HepG2 (cell line): ENCODE data around the gene BSND. TPM values are rescaled to one million over a fixed set of nuclear protein-coding genes. Genes with fewer than 3 reads are reported as not detected.

Experiments used
- AFF4 ChIP-seq: sonication (generic); formaldehyde crosslinking; IDR thresholded peaks from 2 replicates; pipeline ENCODE4 v1.4.0; 2020; ENCODE audit warnings: missing genetic modification reagents
- CCAR2 ChIP-seq: fragments of 200-400 bp; formaldehyde crosslinking; optimal IDR thresholded peaks from 2 replicates; pipeline ENCODE3; 2018; ENCODE audit warnings: low read depth, mild to moderate bottlenecking, low read length, moderate library complexity
- EHMT2 ChIP-seq: fragments of 200-600 bp; sonication (generic); IDR thresholded peaks from 2 replicates; pipeline ENCODE4 v1.7.0; 2017; ENCODE audit warnings: antibody characterized with exemption, low read depth, low read length, borderline replicate concordance
- FOXJ3 ChIP-seq: sonication (generic); formaldehyde crosslinking; IDR thresholded peaks from 2 replicates; pipeline ENCODE4 v1.4.0; 2020; ENCODE audit warnings: missing genetic modification reagents, mild to moderate bottlenecking, borderline replicate concordance
- GLMP ChIP-seq: sonication (generic); formaldehyde crosslinking; IDR thresholded peaks from 2 replicates; pipeline ENCODE4 v1.9.0; 2021; ENCODE audit warnings: missing genetic modification reagents, mild to moderate bottlenecking, borderline replicate concordance
- GTF2F1 ChIP-seq: fragments of 150-350 bp; IDR thresholded peaks from 2 replicates; pipeline ENCODE4 v1.6.1; 2014; ENCODE audit warnings: low read length
- IKZF4 ChIP-seq: sonication (generic); formaldehyde crosslinking; IDR thresholded peaks from 2 replicates; pipeline ENCODE4 v1.5.1; 2020; ENCODE audit warnings: borderline replicate concordance, mild to moderate bottlenecking, low read depth, missing genetic modification reagents; ENCODE audit errors: not compliant biosample characterization
- KLF12 ChIP-seq: sonication (generic); formaldehyde crosslinking; IDR thresholded peaks from 2 replicates; pipeline ENCODE4 v1.4.0; 2020; ENCODE audit warnings: missing genetic modification reagents, borderline replicate concordance
- RFXANK ChIP-seq: IDR thresholded peaks from 2 replicates; pipeline ENCODE4 v1.6.1; 2016
- ZBTB40 ChIP-seq, 2 experiments: fragments of 450-650 bp in 1 of 2; sonication (generic) in 1 of 2; formaldehyde crosslinking in 1 of 2; IDR thresholded peaks; 2 replicates each; pipeline versions ENCODE4 v1.6.1 to v1.8.0; 2016 to 2022; ENCODE audit warnings: antibody characterized with exemption in 1 of 2, mild to moderate bottlenecking in 1 of 2, missing genetic modification reagents in 1 of 2
- ZNF10 ChIP-seq: sonication (generic); formaldehyde crosslinking; IDR thresholded peaks from 2 replicates; pipeline ENCODE4 v1.4.0; 2020; ENCODE audit warnings: mild to moderate bottlenecking, low read depth, missing genetic modification reagents, borderline replicate concordance
- ZNF337 ChIP-seq: sonication (generic); formaldehyde crosslinking; IDR thresholded peaks from 2 replicates; pipeline ENCODE4 v1.5.1; 2020; ENCODE audit warnings: missing genetic modification reagents, low read depth, mild to moderate bottlenecking, borderline replicate concordance
- ZNF644 ChIP-seq: IDR thresholded peaks from 2 replicates; pipeline ENCODE4 v1.6.1; 2016; ENCODE audit warnings: low read depth
- polyA plus RNA-seq, 8 experiments: library from polyadenylated mRNA; depleted of rRNA in 3 of 8; stranded (reverse) in 7 of 8; unstranded in 1 of 8; fragments of >200 nt; fragmentation: Illumina TruSeq in 4 of 8; extraction: Trizol in 4 of 8; gene quantifications; 2 replicates each; pipeline versions ENCODE4 v1.2.1 to v1.2.3, GENCODE V29; 2011 to 2016; ENCODE audit warnings: low read depth in 4 of 8, missing spikeins in 1 of 8, mixed read lengths in 1 of 8; ENCODE audit not compliant: insufficient read depth in 1 of 8
- total RNA-seq, 5 experiments: library from RNA; depleted of rRNA; stranded (reverse); fragments of >200 nt; fragmentation: Illumina TruSeq; extraction: Trizol; gene quantifications; 2 replicates each; pipeline ENCODE4 v1.2.3, GENCODE V29; 2016; ENCODE audit warnings: low read depth in 1 of 5

The BSND gene
- total and polyA plus RNA-seq, 2 of the 13 experiments (the other 11 are each of a cell fraction or from before 2014, with no cell fraction given), result not detected

- TF ChIP-seq ZBTB40 (IDR thresholded peaks at IDR 0.05), result no peak
- no peak for TF ChIP-seq ZBTB40 (CRISPR knock-in tag; IDR thresholded peaks at IDR 0.05)
- no peak for TF ChIP-seq GTF2F1
- TF ChIP-seq RFXANK (CRISPR knock-in tag), result no peak
- no peak for TF ChIP-seq ZNF337 (CRISPR knock-in tag)
- no peak for TF ChIP-seq CCAR2
- no peak for TF ChIP-seq GLMP (CRISPR knock-in tag)
- TF ChIP-seq KLF12, result no peak
- TF ChIP-seq AFF4 (CRISPR knock-in tag), result no peak
- peak; percentile 52; the same call in 1 of the 2 replicates for TF ChIP-seq FOXJ3
- TF ChIP-seq ZNF10 (CRISPR knock-in tag), result no peak
- no peak for TF ChIP-seq EHMT2
- no peak for TF ChIP-seq IKZF4 (CRISPR knock-in tag)
- TF ChIP-seq ZNF644 (CRISPR knock-in tag), result no peak
These were observed 54.7 kb downstream of the BSND start (continued) for GRCh38 chr1:55053265-55053954.
